H1 (cell line): ENCODE measurements around the gene VSX1. TPM values are rescaled to one million over a fixed set of nuclear protein-coding genes. Genes with fewer than 3 reads are reported as not detected.

ENCODE experiments used
- CEBPB ChIP-seq: IDR thresholded peaks from 2 replicates; pipeline ENCODE4 v1.6.1; 2012; ENCODE audit warnings: low read depth, low read length
- CREB1 ChIP-seq: IDR thresholded peaks from 2 replicates; pipeline ENCODE4 v1.6.1; 2012; ENCODE audit warnings: inconsistent platforms
- JUN ChIP-seq: IDR thresholded peaks from 2 replicates; pipeline ENCODE4 v1.6.1; 2011; ENCODE audit warnings: low read depth, mild to moderate bottlenecking, improper control_type of control experiment, low read length
- NRF1 ChIP-seq: IDR thresholded peaks from 2 replicates; pipeline ENCODE4 v1.6.1; 2011; ENCODE audit warnings: mild to moderate bottlenecking, low read depth, low read length, improper control_type of control experiment
- SP1 ChIP-seq: IDR thresholded peaks from 2 replicates; pipeline ENCODE4 v1.6.1; 2011; ENCODE audit warnings: low read depth, low read length
- SRF ChIP-seq: IDR thresholded peaks from 2 replicates; pipeline ENCODE4 v1.6.1; 2011; ENCODE audit warnings: mild to moderate bottlenecking, low read depth, low read length, moderate library complexity
- TCF12 ChIP-seq: IDR thresholded peaks from 2 replicates; pipeline ENCODE4 v1.6.1; 2011; ENCODE audit warnings: low read depth, mild to moderate bottlenecking, low read length
- TEAD4 ChIP-seq: IDR thresholded peaks from 2 replicates; pipeline ENCODE4 v1.6.1; 2012; ENCODE audit warnings: low read depth, low read length, inconsistent platforms, mixed read lengths
- polyA plus RNA-seq, 7 experiments: library from polyadenylated mRNA; depleted of rRNA in 3 of 7; stranded (reverse) in 5 of 7; unstranded in 2 of 7; fragments of >200 nt in 5 of 7; fragments of 200-250 nt in 2 of 7; gene quantifications; 1 replicate in 5 of 7; 2 replicates in 1 of 7; 4 replicates in 1 of 7; pipeline versions ENCODE4 v1.2.1 to v1.2.3, GENCODE V29; 2011 to 2013; ENCODE audit warnings: missing spikeins in 2 of 7, mixed read lengths in 2 of 7
- total RNA-seq: library from RNA; stranded (reverse); fragmentation: NEBNext Ultra II Directional; extraction: Animal tissue kit (Norgen Biotek cat#: 25700); gene quantifications from 2 replicates; pipeline ENCODE4 v1.2.1, GENCODE V29; 2021

Gene VSX1
- total and polyA plus RNA-seq, 2 of the 8 experiments (the other 6 are each of a cell fraction or from before 2014, with no cell fraction given): 0.14 TPM; not detected in 1

GRCh38 chr20:25058847-25059810 lies 22.8 kb downstream of the VSX1 start (continued):
- no peak for TF ChIP-seq NRF1
- TF ChIP-seq SRF: no peak
- TF ChIP-seq SP1: no peak
- no peak for TF ChIP-seq JUN
- TF ChIP-seq TEAD4: no peak
- TF ChIP-seq CEBPB: no peak
- no peak for TF ChIP-seq CREB1
- no peak for TF ChIP-seq TCF12
